Endothelial cell of umbilical vein (primary cell): ENCODE data around the gene RARRES1. TPM values are rescaled to one million over a fixed set of nuclear protein-coding genes. Genes with fewer than 3 reads are reported as not detected.

Experiments used
- BruUV-seq: library from RNA; stranded (reverse); fragments of 400-500 nt; replicated peaks from 2 replicates; lab custom pipeline; 2021; lab: Mats Ljungman, UMichigan
- CTCF ChIA-PET: fragments of 300-600, 350-600 bp; sonication (Branson Sonifier 250); formaldehyde crosslinking; loops from one replicate; lab custom pipeline; 2021; ENCODE audit warnings: antibody characterized with exemption, inconsistent platforms; lab: Charles Lee
- POLR2A ChIA-PET: fragments of 300-600, 350-600 bp; sonication (Branson Sonifier 250); formaldehyde crosslinking; loops from one replicate; lab custom pipeline; 2021; ENCODE audit warnings: antibody characterized with exemption, inconsistent platforms; lab: Charles Lee
- DNase-seq: peaks from one replicate; pipeline ENCODE4 v3.0.0-alpha.2; 2011; ENCODE audit warnings: low read depth, low spot score
- FAIRE-seq: peaks from 2 replicates; lab custom pipeline; 2011; peaks lifted over from hg19 to GRCh38; lab: Jason Lieb, UNC
- H2AFZ ChIP-seq: 2 replicates; pipeline ENCODE4 v1.6.0; 2012; ENCODE audit warnings: low read depth, low read length, control low read depth, inconsistent platforms
- H3K27ac ChIP-seq: 2 replicates; pipeline ENCODE4 v1.5.1; 2011; ENCODE audit warnings: low read depth, mild to moderate bottlenecking, control low read depth, low read length, moderate library complexity; ENCODE audit not compliant: insufficient read depth
- H3K27me3 ChIP-seq, 2 experiments: 2 replicates each; pipeline versions ENCODE4 v1.6.0 to v1.6.1; 2011; ENCODE audit warnings: low read length in 2 of 2, mixed read lengths in 1 of 2; ENCODE audit not compliant: control insufficient read depth in 2 of 2, insufficient read depth in 2 of 2
- H3K36me3 ChIP-seq, 2 experiments: 2 replicates in 1 of 2; 3 replicates in 1 of 2; pipeline ENCODE4 v1.5.1; 2011; ENCODE audit warnings: low read length in 2 of 2, mild to moderate bottlenecking in 1 of 2, moderate library complexity in 1 of 2; ENCODE audit not compliant: control insufficient read depth in 2 of 2, insufficient read depth in 2 of 2; ENCODE audit errors: extremely low read depth in 1 of 2
- H3K4me1 ChIP-seq: 3 replicates; pipeline ENCODE4 v1.5.1; 2011; ENCODE audit warnings: mild to moderate bottlenecking, low read length; ENCODE audit not compliant: control insufficient read depth, insufficient read depth; ENCODE audit errors: extremely low read depth
- H3K4me2 ChIP-seq: 2 replicates; pipeline ENCODE4 v1.6.1; 2011; ENCODE audit warnings: low read length, control low read depth, mixed read lengths; ENCODE audit not compliant: insufficient read depth
- H3K4me3 ChIP-seq, 3 experiments: fragments of 200-600 bp in 1 of 3; sonication (generic), shearing (Covaris generic) in 1 of 3; replicated peaks in 1 of 3; 2 replicates each; pipeline ENCODE4 v1.5.1; 2011 to 2016; ENCODE audit warnings: control low read depth in 3 of 3, low read length in 3 of 3, mild to moderate bottlenecking in 2 of 3, inconsistent platforms in 1 of 3, low read depth in 1 of 3, moderate library complexity in 1 of 3; ENCODE audit not compliant: insufficient read depth in 1 of 3
- H3K79me2 ChIP-seq: 2 replicates; pipeline ENCODE4 v1.6.0; 2012; ENCODE audit warnings: low read length, inconsistent platforms; ENCODE audit not compliant: control insufficient read depth, insufficient read depth
- H3K9ac ChIP-seq: replicated peaks from 2 replicates; pipeline ENCODE3; 2011; ENCODE audit warnings: low read length, control low read depth; ENCODE audit not compliant: insufficient read depth; ENCODE audit errors: extremely low read depth
- H3K9me1 ChIP-seq: replicated peaks from 3 replicates; pipeline ENCODE4 v1.6.0; 2011; ENCODE audit warnings: mild to moderate bottlenecking, low read length; ENCODE audit not compliant: control insufficient read depth, insufficient read depth; ENCODE audit errors: extremely low read depth
- H3K9me3 ChIP-seq: replicated peaks from 2 replicates; pipeline ENCODE4 v1.5.1; 2012; ENCODE audit warnings: low read length, inconsistent platforms; ENCODE audit not compliant: control insufficient read depth, insufficient read depth
- H4K20me1 ChIP-seq: replicated peaks from 2 replicates; pipeline ENCODE3; 2011; ENCODE audit warnings: mild to moderate bottlenecking, low read length; ENCODE audit not compliant: control insufficient read depth, insufficient read depth; ENCODE audit errors: extremely low read depth
- CTCF ChIP-seq, 2 donors: IDR thresholded peaks; 1 replicate in 1 of 2; 2 replicates in 1 of 2; pipeline ENCODE4 v1.5.1; 2011; ENCODE audit warnings: low read length in 2 of 2, mild to moderate bottlenecking in 2 of 2, moderate library complexity in 2 of 2, control low read depth in 1 of 2, inconsistent platforms in 1 of 2, low read depth in 1 of 2; ENCODE audit not compliant: insufficient read depth in 1 of 2; ENCODE audit errors: extremely low read depth in 1 of 2
- EZH2 ChIP-seq: IDR thresholded peaks from 2 replicates; pipeline ENCODE4 v1.6.1; 2012; ENCODE audit warnings: borderline replicate concordance, low read depth, mild to moderate bottlenecking, moderate library complexity, low read length, inconsistent platforms; ENCODE audit not compliant: severe bottlenecking
- FOS ChIP-seq: IDR thresholded peaks from 2 replicates; pipeline ENCODE4 v1.6.1; 2011; ENCODE audit warnings: mild to moderate bottlenecking, low read length, moderate library complexity, borderline replicate concordance; ENCODE audit not compliant: insufficient read depth
- GATA2 ChIP-seq: IDR thresholded peaks from 2 replicates; pipeline ENCODE4 v1.7.0; 2011; ENCODE audit warnings: low read depth, mild to moderate bottlenecking, moderate library complexity, mixed read lengths, low read length; ENCODE audit not compliant: insufficient read length, insufficient read depth
- JUN ChIP-seq: IDR thresholded peaks from 2 replicates; pipeline ENCODE4 v1.6.1; 2011; ENCODE audit warnings: borderline replicate concordance, low read depth; ENCODE audit not compliant: insufficient read length, insufficient read depth
- MAX ChIP-seq: IDR thresholded peaks from 2 replicates; pipeline ENCODE4 v1.6.1; 2011; ENCODE audit not compliant: insufficient read depth, insufficient read length
- MYC ChIP-seq: IDR thresholded peaks from one replicate; pipeline ENCODE4 v1.6.1; 2011; ENCODE audit warnings: mild to moderate bottlenecking, low read depth, low read length
- POLR2A ChIP-seq: IDR thresholded peaks from 2 replicates; pipeline ENCODE4 v1.6.1; 2012; ENCODE audit warnings: low read depth, mild to moderate bottlenecking, control low read depth, low read length
- POLR2AphosphoS5 ChIP-seq: IDR thresholded peaks from 2 replicates; pipeline ENCODE4 v1.6.1; 2012; ENCODE audit warnings: low read depth, mild to moderate bottlenecking, control low read depth, low read length, moderate library complexity; ENCODE audit not compliant: insufficient read depth
- dilution Hi-C: fragments of 300-500 bp; cut with MboI; formaldehyde crosslinking; loops from one replicate; pipeline ENCODE4 v1.15.0; 2019; ENCODE audit warnings: low sequenced_read_pairs; ENCODE audit not compliant: extremely low pct_ligation_motif_present
- intact Hi-C: fragments of 100-400 bp; cut with micrococcal nuclease; formaldehyde crosslinking; loops from one replicate; pipeline ENCODE4 v1.10.0; 2022
- polyA plus RNA-seq, 4 experiments: library from polyadenylated mRNA; depleted of rRNA in 3 of 4; stranded (reverse) in 3 of 4; unstranded in 1 of 4; fragments of >200 nt; gene quantifications; 2 replicates each; pipeline versions ENCODE4 v1.2.1 to v1.2.3, GENCODE V29; 2011 to 2012; ENCODE audit warnings: missing spikeins in 1 of 4
- total RNA-seq: library from RNA; stranded (reverse); gene quantifications from 2 replicates; pipeline ENCODE4 v1.2.3, GENCODE V29; 2021

RARRES1 gene
- total and polyA plus RNA-seq, 2 donors (not counting 3 experiments of a cell fraction or from before 2014, with no cell fraction given) = 0.98 to 1.5 TPM

DNA sequence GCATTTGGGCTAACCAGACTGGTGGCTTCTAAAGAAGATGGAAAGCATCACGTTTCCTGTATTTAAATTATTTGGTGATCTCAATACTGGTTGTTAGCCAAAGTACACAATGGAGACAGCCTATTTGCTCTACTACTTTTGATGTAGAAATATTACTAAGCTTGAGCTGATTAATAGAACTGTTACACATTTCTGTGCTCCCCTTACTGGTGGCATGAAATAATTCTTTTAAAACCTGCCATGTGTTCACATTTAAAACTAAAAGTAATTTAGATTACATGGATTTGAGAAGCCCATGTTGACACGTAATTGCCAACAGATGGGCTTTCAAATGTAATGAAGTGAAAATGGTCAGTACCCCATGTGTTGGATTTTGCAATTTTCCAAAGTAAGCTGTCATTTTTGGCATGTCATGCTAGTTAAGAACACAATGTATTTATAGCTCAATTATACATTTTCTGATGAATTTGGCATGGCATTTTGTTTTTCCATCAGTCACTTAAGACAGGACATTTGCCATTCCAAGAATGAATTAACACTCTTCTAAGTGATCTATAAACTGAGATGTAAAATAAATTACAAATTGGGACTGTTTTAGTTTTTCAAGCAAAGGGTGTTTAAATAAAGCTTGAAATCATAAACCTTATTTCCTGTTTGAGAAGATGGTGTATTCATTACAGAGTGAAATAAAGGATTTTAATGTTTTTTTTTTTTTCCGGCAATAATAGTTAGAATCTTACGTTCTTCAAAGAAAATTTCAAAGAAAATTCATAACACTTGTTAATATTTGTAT is 10.8 kb upstream of the RARRES1 start:
- Histone ChIP-seq H3K9me3 (no peaks in the 10 kb centered on the region), H3K4me2 (no peak overlapping the region), H3K79me2 (no peaks in the 10 kb centered on the region), H3K27ac (no peak overlapping the region), H3K4me1 (no peaks in the 10 kb centered on the region), H3K36me3 (no peaks in the 10 kb centered on the region), H3K9me1 (no peaks in the 10 kb centered on the region), H3K9ac (no peak overlapping the region), H3K27me3 (no peaks in the 10 kb centered on the region), H3K4me3 (no peak overlapping the region), H4K20me1 (no peaks in the 10 kb centered on the region), H2AFZ (no peak overlapping the region)
- intact Hi-C loops (no loop called here), dilution Hi-C loops (no loop called here)
- no peak for TF ChIP-seq POLR2A
- no peak for TF ChIP-seq POLR2AphosphoS5
- no peak for TF ChIP-seq MAX
- no peak for TF ChIP-seq CTCF (IDR thresholded peaks at IDR 0.05; ENCODE audit: extremely low read depth in 1 of 2, insufficient read depth in 1 of 2, low read depth in 1 of 2, low read length in 2 of 2)
- TF ChIP-seq MYC = no peak
- TF ChIP-seq GATA2 = no peak
- TF ChIP-seq JUN = no peak
- no peak for TF ChIP-seq EZH2
- TF ChIP-seq FOS = no peak
- BruUV-seq = no TSS peak
- ChIA-PET POLR2A (no interaction called here), CTCF (interaction anchor here (0.8 to 1.5 kb wide), 5 partner anchors 8 to 84 kb away, joined by 3 to 9 read pairs (median 5); partner anchors contain the start of gene LXN)
- FAIRE-seq = peak; percentile 50
- no peak for DNase-seq
